ENCODE measurements around the gene MORC4.
"Not testable (repeated sequence)": the region's sequence is repeated elsewhere in the genome, so short reads cannot be mapped to it uniquely, and the experiment has no call there.

Gene MORC4

DNA sequence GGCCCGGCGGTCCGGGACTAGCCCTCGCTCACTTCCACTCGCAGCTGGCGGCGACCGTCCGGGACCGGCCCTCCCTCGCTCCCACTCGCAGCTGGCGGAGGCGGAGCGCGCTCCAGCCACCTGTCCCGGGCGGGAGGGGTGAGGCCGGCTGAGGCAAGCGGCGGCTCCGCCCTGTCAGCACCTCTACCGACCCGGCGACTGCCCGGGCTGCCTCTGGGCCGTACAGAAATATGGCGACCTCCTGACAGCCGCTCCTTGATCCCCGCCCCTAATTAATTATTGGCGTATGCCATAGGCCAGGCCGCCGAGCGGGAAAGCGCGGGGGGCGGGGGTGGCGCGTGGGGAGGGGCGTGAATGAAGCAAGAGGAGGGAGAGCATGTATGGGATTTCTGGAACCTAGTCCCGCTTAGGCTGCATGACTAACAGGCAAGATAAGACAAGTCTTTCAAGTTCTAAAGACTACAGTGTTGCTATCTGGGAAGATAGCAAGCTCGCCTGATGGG lies at the start of gene MORC4:
Gene MORC4 (minus strand): TSS at position 200 of the 503 bp plus-strand sequence. CDS start 243 bp downstream, outside the sequence.
- peak; percentile 9 to 27 for DNase-seq (ENCODE audit: low read depth in 2 of 2, low spot score in 1 of 2)

DNA sequence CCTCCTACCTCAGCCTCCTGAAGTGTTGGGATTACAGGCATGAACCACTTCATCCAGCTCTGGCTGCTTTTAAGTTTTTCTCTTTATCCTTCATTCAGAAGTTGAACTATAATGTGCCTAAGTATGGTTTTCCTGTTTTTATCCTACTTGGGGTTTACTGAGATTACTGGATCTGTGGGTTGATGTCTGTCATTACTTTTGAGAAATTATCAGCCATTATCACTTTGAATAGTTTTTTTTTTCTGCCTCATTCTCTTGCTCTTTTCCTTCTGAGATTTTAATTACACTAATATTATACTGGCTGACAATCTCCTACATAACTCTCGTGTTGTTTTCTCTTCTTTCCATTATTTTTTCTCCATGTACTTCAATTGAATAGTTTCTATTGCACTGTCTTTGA lies 47.6 kb upstream of the MORC4 start:
- DNase-seq (ENCODE audit: low read depth in 2 of 2, low spot score in 1 of 2), result no peak

DNA sequence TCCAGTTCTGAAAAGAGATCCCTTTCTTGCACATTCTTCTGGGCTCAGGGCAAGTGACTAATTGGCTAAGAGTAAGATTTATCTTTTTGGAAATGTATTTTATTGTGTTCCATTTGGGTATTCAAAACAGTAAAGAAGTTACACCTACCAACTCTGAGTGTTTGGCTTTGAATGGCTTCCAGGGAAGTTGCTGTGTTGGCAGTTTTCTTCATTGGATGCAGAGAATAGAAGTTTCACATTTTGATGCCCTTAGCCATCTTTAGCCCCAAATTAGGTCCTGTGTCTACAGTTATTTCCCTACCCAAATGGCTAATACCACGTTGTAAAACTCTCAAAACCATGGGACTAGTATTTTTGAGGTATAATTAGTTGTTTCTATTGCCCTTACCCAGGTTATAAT lies 29.7 kb upstream of the MORC4 start:
- DNase-seq (ENCODE audit: low read depth in 2 of 2, low spot score in 1 of 2), result no peak

DNA sequence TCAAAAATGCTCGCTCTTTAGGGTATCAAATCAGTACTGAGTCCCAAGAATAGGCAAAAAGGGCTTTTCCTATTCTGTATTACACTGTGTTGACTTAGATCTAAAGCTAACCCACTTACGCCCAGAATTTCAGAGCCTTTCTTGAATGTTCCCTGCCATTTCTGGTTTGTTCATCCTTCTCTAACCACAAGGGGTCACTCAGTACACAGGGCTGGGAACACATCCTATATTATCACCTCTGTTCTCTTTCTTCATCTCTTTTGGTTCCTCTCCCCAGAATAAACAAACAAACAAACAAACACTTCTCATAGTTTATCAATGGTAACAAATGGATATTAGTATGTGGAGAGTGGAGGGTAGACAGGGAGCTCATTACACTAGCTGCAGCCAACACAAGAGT lies 25.5 kb upstream of the MORC4 start:
- DNase-seq (ENCODE audit: low read depth in 2 of 2, low spot score in 1 of 2), result no peak

DNA sequence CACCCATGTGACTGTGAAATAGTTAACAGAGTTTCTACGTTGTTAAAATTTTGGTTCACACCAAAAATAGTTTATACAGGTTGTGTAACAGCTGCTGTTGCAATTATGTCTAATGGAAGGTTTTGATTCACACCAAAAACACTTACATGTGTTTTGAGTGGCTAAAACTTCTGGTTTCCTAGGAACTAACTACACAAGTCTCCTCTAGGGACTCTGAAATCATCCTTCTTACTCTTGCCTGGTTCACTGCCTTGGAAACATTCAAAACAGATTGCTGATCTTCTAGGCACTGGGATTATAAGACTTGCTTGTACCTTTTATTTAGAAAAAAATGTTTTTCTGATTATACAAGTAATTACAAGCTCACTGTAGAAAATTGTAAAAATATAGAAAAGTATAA lies 14.9 kb upstream of the MORC4 start:
- DNase-seq (ENCODE audit: low read depth in 2 of 2, low spot score in 1 of 2), result no peak

DNA sequence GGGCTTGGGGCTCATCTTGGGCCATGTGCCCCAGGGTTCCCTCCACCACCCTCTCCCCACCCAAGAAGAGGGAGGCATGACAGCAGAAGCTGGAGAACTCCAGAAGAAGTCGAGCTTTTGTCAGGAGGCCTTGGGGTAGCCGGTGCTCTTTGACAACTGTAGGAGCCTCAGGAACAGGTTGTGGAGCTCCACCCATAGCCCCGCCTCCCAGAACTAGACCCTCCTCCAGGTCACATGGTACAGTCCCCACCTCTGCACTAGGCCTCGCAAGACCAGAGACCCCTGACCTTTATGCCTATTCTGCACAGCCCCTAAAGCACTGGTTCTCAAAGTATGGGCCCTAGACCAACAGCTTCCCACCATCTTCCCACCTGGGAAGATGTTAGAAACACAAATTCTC lies 8.0 kb upstream of the MORC4 start:
- no peak for DNase-seq (ENCODE audit: low read depth in 2 of 2, low spot score in 1 of 2)

DNA sequence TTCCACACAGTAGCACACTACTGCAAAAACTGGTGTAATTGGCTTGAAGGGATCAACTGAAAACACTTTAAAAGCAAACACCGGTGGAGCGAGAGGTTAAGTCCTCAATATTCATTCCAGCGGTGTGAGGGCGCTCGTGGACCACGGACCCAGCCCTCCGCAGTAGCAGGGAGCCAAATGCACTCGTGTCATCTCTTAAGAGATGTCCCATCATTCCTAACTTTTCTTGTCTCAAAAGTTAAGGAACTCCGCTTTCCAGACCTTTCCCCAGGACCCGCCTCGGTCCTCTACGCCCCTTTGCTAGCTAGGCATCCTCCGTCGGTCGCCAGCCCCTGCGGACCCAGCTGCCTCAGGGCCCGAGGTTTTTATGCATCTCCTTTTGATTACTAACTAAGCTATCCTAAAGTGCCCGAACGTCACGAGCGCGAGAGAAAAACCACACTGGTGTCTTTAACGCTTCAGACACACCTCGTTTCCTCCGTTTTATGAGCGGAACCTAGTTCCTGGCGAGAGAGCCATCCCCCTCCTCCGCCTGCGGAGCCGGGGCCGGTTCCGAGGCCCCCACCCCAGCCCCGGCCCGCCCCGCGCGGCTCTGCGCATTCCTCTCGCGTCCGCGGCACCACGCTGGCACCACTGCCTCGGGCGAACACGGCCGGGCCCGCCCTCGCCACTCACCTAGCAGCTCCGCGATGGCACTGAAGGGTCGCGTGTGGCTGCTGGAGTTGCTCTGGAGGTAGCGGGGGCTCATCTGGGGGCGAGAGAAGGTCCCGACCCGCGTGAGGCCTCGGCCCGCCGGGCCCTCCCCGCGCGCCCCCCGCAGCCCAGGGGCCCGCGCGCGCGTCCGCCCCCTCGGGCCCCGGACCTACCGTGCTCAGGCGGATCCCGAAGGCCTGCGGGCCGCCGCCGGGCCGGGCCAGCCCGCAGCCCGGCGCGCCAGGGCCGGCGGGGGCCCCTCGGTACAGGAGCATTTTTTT lies 723 bp downstream of the MORC4 start:
- DNase-seq (ENCODE audit: low read depth in 2 of 2, low spot score in 1 of 2), result no peak

DNA sequence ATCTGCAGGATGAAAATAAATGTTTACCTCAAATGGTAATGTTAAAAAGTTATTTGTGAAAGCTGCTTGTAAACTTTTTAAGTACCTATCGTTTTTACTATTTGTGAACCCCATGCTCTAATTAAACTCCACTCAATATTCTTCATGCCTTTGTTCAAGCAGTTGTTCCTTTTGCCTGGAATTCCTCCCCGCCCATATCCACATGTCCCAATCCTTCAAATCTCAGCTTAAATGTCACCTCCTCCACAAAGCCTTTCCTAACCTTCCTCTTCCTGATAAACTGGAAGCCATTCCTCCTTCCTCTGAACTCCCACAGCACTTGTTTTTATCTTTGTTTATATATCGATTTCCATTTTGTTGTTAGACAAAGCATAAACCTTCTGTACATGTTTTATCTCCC lies 2.4 kb downstream of the MORC4 start:
- no peak for DNase-seq (ENCODE audit: low read depth in 2 of 2, low spot score in 1 of 2)

DNA sequence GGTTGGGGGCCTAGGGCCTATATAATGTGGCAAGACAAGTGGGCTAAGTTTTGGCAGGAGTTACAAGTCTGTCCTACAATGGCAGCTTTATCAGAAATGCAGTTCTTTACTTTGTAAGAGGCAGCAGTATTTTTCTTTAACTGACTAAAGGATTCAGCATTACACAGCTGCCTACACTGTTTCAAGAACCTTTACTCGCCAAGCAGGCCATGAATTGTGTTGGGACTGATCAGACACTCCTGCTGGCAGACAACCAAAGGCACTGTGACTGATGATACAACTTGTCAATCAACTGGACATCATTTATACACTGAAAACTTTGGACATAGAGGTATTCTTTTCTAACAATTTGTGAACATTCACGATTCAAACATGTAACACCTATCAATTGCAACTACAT lies 4.3 kb downstream of the MORC4 start:
- DNase-seq (ENCODE audit: low read depth in 2 of 2, low spot score in 1 of 2), result no peak

DNA sequence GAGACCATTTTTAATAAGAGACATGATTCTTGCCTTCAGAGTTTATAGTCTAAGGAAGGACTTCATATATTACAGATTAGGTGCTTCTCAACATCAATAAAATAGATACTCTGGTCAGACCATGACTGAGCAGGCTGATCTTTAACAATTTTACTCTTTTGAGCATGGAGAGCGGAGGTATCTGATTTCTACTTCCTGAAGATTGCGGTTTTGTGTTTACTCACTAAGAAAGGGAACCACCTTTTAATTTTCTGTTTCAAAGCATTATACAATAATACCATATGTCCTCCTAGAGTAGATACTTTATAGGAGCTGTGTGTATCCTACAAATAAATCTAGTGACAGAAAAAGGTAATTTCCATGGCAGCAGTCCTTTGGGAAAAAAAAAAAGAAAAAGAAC lies 12.5 kb downstream of the MORC4 start:
- no peak for DNase-seq (ENCODE audit: low read depth in 2 of 2, low spot score in 1 of 2)

DNA sequence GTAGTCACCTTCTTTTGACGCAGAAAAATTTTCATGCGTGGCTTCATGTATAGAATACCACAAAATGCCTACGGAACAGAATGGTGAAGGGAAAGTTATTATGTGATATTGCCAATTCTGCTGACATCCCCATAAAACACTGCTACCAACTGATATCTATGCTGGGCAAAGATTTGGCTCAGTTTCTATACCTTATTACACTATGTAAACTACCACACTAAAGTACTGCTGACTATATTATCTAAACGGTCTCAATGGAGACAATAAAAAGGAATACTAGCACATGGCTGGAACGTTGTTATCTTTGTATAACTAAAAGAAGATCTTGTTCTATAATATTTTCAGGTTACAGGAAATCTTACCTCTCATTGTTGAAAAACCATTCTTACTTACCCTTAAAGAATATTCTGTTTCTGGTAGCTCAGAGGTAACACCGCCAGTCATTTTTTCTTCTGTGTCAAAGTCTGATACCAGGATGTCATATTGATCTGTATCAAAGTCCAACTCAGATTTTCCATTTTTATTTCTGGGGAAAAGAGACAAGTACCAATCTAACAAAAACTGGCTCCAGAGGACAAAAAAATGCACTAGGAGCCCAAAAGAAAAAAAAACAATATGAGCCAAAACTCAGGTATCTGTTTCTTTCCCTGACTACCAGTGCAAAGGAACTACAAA lies 18.9 kb downstream of the MORC4 start:
- no peak for DNase-seq (ENCODE audit: low read depth in 2 of 2, low spot score in 1 of 2)

DNA sequence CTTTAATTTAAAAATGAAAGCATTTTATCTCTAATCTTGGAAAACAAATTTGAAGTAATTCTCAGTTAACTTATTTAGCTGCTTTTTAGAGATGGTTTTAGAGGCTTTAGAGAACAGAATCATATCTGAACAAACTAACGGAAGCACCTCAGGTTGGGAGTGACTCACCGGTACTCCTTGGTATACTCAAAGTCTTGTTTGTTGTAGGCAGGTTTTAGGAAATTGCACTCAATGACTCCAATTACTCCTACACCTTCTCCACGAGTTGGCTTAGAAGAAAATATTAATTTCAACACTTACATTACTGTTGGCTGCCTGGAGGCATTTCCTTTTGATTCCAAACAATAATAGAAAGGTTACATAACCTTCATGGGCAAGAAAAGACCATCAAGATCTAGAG lies 23.6 kb downstream of the MORC4 start:
- DNase-seq (ENCODE audit: low read depth in 2 of 2, low spot score in 1 of 2), result no peak

DNA sequence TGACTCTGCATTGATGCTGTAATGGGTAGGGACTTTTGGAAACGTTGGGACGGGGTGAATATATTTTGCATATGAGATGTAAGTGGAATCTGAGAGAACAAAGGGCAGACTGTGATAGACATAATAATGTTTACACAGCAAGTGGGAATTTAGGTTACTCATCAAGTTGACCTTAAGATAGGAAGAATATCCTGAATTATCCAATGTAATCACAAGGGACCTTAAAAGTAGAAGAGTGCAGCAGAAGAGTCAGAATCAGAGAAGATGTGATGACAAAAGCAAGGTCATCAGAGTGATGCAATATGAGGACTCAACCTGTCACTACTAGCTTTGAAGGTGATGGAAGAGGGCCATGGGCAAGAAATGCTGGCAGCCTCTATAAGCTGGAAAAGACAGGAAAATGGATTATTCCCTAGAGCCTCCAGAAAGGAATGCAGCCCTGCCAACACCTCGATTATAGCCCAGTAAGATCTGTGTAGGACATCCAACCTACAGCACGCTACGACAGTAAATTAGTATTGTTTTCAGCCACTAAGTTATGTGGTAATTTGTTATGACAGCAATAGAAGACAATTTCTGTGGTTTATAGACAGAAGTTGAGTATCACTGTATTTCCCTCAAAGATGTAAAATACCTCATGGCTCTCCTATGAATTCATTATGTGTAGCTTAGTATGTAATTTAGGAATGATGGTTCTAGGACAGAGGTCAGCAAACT lies 26.4 kb downstream of the MORC4 start:
- no peak for DNase-seq (ENCODE audit: low read depth in 2 of 2, low spot score in 1 of 2)

DNA sequence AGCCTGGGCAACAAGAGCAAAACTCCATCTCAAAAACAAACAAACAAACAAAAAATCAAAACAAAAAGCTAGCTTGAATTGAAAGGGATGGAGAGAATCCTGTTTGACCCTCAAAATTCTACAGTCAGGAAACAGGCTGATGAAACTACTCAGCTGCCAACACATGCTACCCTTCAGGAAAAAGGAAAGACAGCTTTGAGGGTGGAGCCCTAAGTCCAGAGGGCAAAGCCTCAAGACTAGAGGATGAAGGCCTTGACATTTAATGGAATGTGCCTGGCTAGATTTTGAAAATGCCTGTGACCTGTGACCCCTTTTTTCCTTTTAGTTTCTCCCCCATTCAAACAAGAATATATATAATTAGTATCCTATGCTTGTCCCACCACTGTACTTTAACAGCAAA lies 27.1 kb downstream of the MORC4 start:
- DNase-seq (ENCODE audit: low read depth in 2 of 2, low spot score in 1 of 2), result no peak

DNA sequence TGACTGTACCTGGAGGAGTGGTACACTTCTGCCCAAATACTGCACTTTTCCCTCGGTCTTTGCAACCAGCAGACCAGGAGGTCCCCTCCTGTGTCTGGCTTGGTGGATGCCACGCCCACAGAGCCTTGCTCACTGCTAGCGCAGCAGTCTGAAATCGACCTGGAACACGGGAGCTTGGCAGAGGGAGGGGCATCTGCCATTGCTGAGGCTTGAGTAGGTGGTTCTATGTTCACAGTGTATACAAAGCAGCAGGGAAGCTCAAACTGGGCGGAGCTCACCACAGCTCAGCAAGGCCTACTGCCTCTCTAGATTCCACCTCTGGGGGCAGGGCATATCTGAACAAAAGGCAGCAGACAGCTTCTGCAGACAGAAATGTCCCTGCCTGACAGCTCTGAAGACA lies 33.5 kb downstream of the MORC4 start:
- not testable (repeated sequence) for DNase-seq (ENCODE audit: low read depth in 2 of 2, low spot score in 1 of 2)

DNA sequence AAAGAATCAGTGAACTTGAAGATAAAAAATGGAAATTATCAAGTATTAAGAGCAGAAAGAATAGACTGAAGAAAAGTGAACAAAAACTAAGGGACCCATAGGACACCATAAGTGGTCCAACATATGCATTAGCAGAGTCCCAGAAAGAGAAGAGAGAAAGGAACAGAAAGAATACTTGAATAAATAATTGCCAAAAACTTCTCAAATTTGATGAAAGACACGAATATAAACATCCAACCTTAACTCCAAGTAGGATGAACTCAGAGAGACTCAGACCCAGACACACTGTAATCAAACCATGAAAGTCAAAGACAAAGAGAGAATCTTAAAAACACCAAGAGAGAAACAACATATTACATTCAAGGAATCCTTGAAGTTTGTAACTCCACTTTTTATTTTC lies 35.7 kb downstream of the MORC4 start:
- DNase-seq (ENCODE audit: low read depth in 2 of 2, low spot score in 1 of 2), result no peak

DNA sequence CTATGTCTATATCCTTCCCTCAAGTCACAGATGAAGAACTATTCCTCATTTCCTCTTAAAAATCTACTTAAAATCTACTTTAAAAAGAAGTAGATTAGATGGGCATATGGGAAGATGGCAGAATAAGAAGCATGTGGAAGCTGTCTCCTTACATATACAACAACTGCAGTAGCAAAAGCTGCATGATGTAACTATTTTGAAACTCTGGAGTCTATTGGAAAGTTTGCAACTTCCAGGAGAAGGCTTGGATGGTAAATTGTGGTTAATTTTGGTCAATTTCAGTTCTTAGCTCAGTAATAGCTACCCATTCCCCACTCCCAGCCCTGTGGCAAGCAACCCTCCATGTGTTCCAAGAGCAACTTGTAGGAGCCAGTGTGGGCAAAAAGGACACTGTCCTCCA lies 36.9 kb downstream of the MORC4 start:
- DNase-seq (ENCODE audit: low read depth in 2 of 2, low spot score in 1 of 2), result no peak

DNA sequence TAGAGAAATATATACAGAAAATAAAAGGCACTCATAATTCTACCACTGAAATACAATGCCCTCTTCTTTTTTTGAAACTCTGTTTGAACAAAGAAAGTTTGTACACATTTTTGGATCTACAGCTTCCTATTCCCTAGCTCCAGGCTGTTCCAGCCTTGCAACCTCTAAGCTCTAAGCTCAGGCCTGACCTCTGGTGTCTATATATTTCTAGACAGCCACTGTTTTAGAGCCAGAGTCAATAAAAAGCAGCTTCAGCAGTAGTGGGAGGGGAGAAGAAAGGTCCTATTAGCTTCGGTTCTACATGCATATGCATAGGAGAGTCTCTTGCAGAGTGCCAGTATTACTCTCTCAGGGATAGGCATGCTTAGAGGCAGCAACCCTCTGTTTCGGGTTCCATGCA lies 40.1 kb downstream of the MORC4 start:
- no peak for DNase-seq (ENCODE audit: low read depth in 2 of 2, low spot score in 1 of 2)

DNA sequence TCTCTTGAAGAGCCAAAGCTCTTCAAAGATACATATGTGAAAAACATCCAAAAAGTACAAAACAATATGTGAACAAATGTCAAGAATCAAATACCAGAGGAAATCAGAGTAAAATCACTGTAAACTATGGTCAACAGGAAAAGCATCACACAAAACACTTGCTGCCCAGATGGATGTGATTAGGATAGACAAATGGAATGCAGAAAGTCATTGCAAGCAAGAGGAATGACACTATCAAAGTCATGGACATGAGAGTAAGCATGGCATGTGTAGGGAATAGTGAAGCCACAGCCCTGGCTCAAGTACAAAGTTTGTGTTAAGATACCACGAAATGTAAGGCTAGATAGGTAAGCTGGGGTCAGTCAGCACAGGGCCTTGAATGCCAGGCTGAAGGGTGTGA lies 42.2 kb downstream of the MORC4 start:
- DNase-seq (ENCODE audit: low read depth in 2 of 2, low spot score in 1 of 2), result no peak

DNA sequence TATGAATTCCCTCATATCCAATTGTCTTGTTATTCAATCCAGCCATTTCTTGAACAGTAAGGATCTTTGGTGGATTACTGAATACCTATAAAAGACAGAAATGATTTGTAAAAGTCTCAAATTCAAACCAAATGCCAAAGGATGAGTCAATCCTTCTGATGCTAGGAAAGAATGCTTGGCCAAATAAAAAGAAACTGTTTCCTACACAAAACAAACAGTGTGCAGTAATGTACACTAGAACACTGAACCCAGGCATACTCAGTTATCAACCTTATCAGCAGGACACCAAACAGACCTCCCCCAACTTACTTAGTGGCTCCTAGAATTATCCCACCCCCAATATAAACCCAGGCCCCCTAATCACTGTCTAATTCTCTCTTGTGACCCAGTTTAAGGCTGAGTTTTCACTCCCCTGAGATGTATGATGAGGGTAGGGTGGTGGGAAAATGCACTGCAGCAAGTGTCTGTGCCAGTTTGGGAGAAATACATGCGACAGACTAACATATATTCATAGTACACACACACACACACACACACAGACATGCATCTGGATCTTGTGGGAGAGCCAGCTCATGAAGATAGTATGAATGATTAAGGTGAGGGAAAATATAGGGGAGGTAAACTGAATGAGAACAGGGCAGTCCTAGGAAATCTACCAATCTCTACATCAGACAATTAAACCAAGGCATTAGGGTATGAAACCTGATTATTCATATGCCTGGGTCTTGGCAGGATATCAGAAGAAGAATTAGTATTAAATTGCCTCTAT lies 44.8 kb downstream of the MORC4 start:
- DNase-seq (ENCODE audit: low read depth in 2 of 2, low spot score in 1 of 2), result no peak

DNA sequence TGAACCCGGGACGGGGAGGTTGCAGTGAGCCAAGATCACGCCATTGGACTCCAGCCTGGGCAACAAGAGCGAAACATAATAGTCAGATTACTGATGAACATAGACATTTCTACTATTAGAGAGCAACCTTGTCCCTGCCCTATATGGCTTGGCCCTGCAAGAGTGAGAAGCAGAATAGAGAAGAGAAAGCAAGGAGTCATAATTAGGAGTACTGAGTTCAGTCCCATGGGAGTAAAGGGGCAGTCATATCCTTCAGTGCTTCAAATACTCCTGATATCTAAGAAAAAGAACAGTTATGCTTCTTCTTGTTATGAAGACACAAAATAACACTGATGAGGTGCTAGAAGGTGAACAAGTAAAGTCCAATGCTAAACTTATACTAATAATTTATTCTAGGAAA lies 46.0 kb downstream of the MORC4 start:
- DNase-seq (ENCODE audit: low read depth in 2 of 2, low spot score in 1 of 2), result no peak
